GM18951 (cell line): ENCODE measurements around the gene NCAN.
"Not testable (repeated sequence)": the region's sequence is repeated elsewhere in the genome, so short reads cannot be mapped to it uniquely, and the experiment has no call there.

Experiments used
- POLR2A ChIP-seq: IDR thresholded peaks from 4 replicates; pipeline ENCODE4 v1.6.1; 2011; ENCODE audit warnings: mild to moderate bottlenecking; ENCODE audit not compliant: insufficient read length, insufficient read depth; ENCODE audit errors: extremely low read depth
- in situ Hi-C: fragments of 300-500 bp; cut with MboI; formaldehyde crosslinking; loops from one replicate; pipeline ENCODE4 v1.12.0; 2022; ENCODE audit warnings: low sequenced_read_pairs, mixed read lengths, inconsistent platforms; ENCODE audit not compliant: unreplicated experiment

The NCAN gene

DNA sequence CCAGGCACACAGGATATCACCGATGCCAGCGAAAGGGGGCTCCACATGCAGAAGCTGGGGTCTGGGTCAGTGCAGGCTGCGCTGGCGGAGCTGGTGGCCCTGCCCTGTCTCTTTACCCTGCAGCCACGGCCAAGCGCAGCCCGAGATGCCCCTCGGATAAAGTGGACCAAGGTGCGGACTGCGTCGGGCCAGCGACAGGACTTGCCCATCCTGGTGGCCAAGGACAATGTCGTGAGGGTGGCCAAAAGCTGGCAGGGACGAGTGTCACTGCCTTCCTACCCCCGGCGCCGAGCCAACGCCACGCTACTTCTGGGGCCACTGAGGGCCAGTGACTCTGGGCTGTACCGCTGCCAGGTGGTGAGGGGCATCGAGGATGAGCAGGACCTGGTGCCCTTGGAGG lies 7.2 kb downstream of the NCAN start:
- in situ Hi-C loops, result no loop called here
- no peak for TF ChIP-seq POLR2A

GRCh38 chr19:19221000-19221399 lies 9.2 kb downstream of the NCAN start:
- in situ Hi-C loops, result not testable (repeated sequence)

DNA sequence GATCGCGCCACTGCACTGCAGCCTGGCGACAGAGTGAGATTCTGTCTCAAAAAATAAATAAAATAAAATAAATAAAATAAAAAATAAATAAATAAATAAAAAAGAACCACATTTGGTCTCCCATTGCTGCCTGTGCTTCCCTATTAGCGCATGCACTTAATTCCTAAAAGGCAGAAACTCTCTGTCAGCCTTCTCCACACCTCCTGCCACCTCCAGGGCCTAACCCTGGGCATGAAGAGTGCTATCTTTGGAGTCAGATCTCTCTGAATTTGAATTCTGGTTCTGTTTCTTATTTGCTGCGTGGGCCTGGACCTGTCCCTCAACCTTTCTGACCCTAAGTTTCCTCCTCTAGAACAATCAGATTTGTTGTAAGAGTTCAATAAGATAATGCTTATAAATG lies 11.3 kb downstream of the NCAN start:
- TF ChIP-seq POLR2A, result no peak
- in situ Hi-C loops, result no loop called here

DNA sequence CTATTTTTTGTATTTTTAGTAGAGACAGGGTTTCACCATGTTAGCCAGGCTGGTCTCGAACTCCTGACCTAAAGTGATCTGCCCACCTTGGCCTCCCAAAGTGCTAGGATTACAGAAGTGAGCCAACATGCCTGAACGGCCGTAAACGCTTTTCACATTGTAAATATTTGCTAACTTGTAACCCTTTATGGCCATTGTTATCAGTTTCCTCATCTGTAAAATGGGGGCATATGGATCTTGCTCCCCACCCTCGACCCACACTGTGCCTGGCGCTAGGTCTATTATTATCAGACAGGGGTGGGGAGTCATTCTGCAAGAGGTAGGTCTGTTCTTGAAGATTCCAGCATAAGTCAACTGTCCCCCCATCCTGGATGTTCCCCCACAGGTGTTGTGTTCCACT lies 11.9 kb downstream of the NCAN start:
- in situ Hi-C loops, result no loop called here
- no peak for TF ChIP-seq POLR2A

GRCh38 chr19:19224150-19224851 lies 12.5 kb downstream of the NCAN start:
- TF ChIP-seq POLR2A, result no peak
- in situ Hi-C loops, result no loop called here

DNA sequence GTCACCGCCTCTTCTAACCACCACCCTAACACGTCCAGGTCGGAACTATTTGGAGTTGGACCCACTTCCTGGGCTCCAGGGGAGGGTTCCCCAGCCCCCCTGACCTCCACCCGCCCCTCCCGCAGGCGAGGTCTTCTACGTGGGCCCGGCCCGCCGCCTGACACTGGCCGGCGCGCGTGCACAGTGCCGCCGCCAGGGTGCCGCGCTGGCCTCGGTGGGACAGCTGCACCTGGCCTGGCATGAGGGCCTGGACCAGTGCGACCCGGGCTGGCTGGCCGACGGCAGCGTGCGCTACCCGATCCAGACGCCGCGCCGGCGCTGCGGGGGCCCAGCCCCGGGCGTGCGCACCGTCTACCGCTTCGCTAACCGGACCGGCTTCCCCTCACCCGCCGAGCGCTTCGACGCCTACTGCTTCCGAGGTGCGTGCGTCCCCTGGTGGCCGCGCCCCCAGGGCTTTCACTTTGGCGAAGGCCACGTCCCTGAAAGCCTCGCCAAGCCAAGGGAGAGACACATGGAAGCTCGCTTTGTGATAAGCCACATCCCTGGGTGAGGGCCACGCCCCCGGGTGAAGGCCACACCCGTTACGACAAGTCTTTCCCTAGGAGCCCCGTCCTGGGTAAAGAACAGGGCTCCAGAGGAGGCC lies 13.2 kb downstream of the NCAN start:
- in situ Hi-C loops, result no loop called here
- TF ChIP-seq POLR2A, result no peak

DNA sequence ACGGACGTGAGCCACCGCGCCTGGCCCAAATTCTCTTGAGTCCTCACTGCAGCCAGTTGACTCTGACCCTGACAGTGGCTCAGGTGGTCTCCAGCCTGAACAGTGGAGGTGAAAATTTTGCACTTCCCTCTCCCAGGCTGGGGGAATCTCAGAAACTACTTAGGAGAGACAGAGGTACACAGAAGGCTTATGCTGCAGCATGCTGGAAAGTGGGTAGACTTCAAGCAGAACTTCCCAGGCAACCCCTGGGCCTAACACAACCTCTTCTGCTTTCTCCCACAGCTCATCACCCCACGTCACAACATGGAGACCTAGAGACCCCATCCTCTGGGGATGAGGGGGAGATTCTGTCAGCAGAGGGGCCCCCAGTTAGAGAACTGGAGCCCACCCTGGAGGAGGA lies 14.4 kb downstream of the NCAN start:
- in situ Hi-C loops, result no loop called here
- no peak for TF ChIP-seq POLR2A

- in situ Hi-C loops, result no loop called here
- TF ChIP-seq POLR2A, result no peak
These were observed 14.9 kb downstream of the NCAN start for GRCh38 chr19:19226663-19227062.

DNA sequence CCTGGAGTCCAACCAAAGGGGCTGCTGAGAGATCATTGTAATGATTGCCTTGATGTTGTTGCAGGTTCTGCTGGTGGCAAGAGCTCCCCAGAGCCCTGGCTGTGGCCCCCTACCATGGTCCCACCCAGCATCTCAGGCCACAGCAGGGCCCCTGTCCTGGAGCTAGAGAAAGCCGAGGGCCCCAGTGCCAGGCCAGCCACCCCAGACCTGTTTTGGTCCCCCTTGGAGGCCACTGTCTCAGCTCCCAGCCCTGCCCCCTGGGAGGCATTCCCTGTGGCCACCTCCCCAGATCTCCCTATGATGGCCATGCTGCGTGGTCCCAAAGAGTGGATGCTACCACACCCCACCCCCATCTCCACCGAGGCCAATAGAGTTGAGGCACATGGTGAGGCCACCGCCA lies 15.5 kb downstream of the NCAN start:
- in situ Hi-C loops, result no loop called here
- TF ChIP-seq POLR2A, result no peak

GRCh38 chr19:19229701-19230100 lies 17.9 kb downstream of the NCAN start:
- in situ Hi-C loops, result no loop called here
- TF ChIP-seq POLR2A, result no peak

DNA sequence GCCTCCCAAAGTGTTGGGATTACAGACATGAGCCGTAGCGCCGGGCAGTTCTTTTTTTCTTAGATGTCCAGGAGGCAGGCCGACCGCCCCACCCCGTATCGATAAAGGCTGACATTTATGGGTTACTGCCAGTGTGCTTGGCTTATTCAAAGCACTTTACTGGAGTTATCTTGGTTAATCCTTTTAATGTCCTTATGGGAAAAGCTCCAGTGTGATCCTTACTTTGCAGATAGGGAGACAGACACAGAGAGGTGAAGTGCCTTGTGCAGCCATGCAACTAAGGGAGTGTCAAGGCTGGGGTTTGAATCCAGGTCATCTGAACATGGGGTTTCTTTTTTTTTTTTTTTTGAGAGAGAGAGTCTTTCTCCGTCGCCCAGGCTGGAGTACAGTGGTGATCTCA lies 19.2 kb downstream of the NCAN start:
- in situ Hi-C loops, result no loop called here
- no peak for TF ChIP-seq POLR2A

- in situ Hi-C loops, result no loop called here
These were observed 20.5 kb downstream of the NCAN start for GRCh38 chr19:19232261-19232721.

DNA sequence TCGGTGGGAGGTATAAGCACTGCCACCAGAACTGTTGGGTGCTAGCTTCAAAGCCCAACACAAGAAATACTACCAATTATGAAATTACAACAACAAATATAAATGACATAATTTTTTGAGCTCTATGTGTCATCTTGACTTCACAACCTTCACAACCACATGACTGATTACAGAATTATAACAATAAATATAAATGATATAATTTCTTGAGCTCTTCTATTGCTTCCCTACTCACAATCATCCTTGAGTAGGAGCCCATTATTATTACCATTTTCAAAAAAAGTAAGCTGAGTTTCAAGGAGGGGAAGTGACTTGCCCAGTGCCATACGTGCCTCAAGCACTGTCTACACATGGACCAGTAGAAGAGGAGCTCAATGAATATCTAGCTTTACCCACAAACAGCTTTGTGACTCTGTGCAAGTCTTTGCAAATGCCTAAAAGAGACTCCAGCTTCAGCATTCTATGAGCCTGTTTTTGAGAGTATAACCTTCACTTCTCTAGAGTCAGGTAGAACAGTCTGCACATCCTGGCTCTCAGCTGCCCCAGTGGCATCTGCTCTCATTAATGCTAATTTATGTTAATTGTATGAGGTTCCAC lies 22.6 kb downstream of the NCAN start:
- in situ Hi-C loops, result no loop called here

More at GRCh38 chr19:19232261-19232721, 20.5 kb downstream of the NCAN start:
- no peak for TF ChIP-seq POLR2A

DNA sequence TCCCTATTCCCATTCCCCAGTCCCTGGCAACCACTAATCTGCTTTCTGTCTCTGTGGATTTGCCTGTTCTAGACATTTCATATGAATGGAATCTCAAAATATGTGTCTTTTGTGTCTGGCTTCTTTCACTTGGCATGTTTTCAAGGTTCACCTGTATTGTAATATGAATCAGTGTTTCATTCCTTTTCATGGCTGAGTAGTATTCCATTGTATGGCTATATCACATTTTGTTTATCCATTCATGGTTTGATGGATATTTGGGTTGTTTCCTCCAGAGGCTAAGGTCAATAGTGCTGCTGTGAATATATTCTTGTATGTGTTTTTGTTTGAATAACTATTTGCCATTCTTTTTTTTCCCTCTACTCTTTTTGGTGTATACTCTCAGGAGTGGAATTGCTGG lies 24.4 kb downstream of the NCAN start:
- no peak for TF ChIP-seq POLR2A
- in situ Hi-C loops, result no loop called here

More for the DNA sequence above, 22.6 kb downstream of the NCAN start:
- TF ChIP-seq POLR2A, result no peak

GRCh38 chr19:19238126-19238894 lies 26.6 kb downstream of the NCAN start:
- in situ Hi-C loops, result no loop called here
- no peak for TF ChIP-seq POLR2A
